Left kidney (tissue), 2 donors: ENCODE measurements around the gene VAV2. TPM values are rescaled to one million over a fixed set of nuclear protein-coding genes. Genes with fewer than 3 reads are reported as not detected.
A peak's percentile ranks its signal among the peaks of the same experiment; 100 is the strongest.

Experiments used
- DNase-seq: peaks from one replicate; pipeline ENCODE4 v3.0.0-alpha.2; 2013
- polyA plus RNA-seq: library from polyadenylated mRNA; unstranded; fragments of 120-200 nt; gene quantifications from one replicate; pipeline ENCODE4 v1.2.1, GENCODE V29; 2013; ENCODE audit not compliant: insufficient read length

The VAV2 gene
- polyA plus RNA-seq, 1 donor, result 35.2 TPM

DNA sequence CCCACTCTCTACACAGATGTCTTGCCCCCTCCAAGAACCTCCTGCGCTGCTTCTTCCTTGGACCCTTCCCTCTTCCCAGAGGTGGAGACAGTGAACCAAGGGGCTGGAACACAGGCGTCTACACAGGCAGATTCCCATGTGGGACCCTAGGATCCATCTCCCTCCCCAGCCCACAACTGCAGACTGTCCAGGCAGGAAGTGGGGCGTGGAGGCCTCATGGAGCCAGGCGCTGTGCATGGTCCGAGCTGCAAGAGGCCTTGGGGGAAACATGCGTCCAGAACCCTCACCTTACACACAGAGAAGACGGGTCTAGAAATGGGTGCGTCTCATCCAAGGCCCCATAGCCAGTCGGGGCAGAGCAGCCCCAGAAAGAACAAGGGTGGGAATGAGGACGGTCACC, 117.5 kb downstream of the VAV2 start:
- DNase-seq, result no peak

DNA sequence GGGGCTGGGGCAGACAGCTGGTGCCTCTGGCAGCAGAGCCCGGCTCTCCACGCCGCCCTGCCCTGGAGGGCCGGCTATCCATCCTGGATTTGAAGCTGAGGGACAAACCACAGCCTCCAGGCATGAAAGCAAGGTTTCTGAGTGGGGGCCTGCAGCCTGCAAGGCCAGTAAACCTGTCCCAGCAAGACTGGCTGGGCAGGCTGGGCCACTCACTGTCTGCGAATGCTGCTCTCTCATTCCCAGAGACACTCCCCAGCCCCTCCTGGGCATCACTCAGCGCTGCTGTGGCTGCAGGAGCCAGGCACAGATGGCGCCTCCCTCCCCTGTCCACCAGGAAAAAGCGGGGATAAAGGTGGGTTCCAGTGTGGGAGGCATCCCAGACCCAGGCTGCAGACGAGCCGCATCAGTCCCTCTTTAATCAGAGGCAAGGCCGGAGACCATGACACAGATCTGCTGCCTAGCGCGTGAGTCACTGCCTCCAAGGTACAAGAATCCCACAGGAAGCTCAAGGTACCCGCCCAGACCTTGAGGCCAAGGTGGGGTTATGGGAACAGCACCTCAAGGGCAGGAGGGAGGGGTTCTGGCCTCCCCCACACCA, 118.0 kb downstream of the VAV2 start:
- DNase-seq, result no peak

DNA sequence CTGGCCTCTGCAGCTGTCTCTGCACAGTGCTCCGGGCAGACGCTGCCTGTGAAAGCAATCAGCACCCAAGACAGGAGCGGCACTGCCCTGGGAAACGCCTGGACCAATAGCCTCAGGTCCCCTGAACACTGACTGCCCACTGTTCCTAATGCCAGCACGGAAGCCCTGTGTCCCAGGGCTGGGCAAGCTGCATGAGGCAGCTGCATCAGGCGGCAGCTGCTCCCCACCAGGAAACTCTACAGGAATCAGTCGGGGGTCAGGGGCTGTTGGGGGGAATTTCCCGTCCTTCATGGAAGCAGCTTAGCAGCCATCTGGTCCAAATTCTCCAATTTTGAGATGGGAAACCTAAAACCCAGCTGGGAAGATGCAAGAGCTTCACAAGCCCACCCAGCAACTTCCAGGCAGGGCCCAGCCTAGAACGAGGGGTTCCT, 118.6 kb downstream of the VAV2 start:
- DNase-seq, result no peak

DNA sequence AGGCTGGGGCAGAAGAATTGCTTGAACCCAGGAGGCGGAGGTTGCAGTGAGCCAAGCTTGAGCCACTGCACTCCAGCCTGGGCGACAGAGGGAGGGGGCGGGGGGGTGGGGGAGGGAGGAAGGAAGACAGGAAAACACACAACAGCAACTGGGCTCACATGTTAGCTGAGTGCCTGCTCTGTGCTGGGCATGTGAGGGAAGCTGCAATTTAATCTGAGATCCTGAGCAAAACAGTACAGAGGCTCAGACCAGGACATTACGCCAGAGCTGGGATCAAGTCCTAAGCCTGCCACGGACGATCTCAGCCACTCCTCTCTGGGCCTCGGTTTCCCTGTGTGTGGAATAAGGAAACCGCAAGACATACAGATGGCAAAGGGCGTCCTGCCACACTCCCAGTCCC, 119.1 kb downstream of the VAV2 start:
- DNase-seq, result no peak

DNA sequence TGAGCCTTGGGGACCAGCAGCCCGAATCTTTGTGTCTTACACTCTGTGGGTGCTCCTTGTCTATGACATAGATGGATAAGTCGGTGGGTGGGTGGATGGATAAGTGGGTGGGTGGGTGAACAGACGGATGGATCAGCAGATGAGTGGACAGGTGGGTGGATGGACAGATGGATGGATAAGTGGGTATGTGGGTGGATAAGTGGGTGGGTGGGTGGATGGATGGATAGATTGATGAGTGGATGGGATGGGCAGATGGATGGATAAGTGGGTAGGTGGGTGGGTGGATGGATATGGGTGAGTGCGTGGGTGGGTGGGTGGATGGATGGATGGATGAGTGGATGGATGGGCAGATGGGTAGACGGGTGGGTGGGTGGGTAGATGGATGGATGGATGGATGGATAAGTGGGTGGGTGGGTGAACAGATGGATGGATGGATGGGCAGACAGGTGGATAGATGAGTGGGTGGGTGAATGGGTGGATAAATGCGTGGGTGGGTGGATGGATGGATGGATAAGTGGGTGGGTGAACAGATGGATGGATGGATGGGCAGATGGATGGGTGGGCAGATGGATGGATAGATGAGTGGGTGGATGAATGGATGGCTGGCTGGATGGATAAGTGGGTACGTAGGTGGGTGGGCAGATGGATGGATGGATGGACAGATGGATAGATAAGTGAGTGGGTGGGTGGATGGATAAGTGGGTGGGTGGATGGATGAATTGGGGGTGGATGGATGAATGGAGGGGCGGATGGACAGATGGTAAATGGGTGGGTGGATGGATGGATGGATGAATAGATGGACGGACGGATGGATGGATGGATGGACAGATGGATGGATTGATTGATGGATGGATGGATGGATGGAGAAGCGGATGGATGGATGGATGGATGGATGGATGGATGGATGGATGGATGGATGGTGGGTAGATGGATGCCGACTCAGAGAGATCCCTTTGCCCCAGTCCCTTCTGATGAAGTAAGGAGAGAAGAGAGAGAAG, 121.2 kb downstream of the VAV2 start:
- no peak for DNase-seq

DNA sequence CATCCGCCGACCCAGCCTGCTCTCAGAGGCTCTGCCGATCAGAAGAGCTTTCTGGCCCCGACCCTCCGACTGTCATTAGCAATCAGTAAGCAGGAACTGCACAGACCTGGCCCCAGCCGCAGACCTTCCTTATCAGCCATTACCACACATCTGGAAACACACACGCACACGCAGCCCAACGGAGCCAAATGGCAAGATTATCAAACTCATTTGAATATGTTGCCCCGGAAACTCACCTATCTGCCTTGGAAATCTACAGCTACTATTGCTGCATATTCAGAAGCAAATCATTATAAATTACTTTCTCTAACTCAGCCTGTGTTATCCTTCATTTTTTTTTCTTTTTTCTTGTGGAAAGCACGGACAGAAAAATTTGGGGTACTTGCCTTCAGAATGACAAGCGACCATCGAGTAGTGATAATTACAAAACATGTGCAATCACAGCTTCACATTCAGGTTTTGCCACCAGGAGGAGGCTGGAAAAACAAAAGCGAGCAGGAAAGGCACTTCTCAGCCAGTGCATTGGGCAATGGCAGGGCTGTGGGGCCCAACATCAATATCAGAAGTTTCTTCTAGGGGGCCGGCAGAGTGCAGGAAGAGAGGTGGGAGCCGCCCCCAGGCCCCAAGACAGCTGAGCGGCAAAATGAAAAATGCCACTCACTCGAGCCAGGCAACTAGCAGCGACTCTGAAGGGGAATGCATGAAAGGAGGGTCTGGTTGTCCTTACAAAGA, 122.3 kb downstream of the VAV2 start:
- DNase-seq, result no peak

DNA sequence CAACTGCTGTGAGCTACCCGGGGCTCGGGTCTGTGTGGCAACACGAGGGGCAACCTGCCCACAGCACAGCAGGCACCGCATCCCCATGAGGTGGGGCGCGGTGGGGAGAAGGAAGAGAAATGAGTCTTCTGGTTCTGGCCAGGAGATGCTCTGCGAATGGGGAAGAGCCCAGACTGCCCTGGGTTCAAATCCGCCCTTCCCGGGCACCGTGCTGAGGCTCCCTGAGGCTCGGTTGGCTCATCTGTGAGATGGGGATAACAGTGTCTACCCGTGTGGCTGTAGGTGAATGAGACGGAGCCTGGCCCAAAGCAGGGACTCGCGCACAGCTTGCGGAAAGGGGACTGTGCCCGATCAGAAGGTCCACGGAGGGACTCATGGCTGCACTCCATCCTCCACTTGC, 123.9 kb downstream of the VAV2 start:
- no peak for DNase-seq

DNA sequence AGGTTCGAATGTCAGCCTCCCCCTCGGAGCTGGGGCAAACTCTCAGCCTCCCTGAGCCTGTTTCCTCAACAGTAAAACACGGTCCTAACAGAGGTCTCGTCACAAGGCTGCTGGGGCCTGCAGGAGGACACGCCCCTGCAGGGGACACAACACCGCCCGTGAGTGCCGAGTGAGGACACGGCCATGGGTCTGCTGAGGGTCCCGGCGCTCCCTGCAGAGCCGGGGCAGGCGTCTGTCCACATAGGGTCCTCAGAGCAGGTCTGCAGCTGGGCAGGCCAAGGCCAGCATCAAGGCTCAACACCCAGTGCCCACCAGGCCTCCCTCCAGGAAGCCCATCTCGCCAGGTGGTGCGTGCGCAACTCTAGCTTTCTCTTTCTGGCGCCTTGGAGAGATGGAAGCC, 125.2 kb downstream of the VAV2 start:
- no peak for DNase-seq

DNA sequence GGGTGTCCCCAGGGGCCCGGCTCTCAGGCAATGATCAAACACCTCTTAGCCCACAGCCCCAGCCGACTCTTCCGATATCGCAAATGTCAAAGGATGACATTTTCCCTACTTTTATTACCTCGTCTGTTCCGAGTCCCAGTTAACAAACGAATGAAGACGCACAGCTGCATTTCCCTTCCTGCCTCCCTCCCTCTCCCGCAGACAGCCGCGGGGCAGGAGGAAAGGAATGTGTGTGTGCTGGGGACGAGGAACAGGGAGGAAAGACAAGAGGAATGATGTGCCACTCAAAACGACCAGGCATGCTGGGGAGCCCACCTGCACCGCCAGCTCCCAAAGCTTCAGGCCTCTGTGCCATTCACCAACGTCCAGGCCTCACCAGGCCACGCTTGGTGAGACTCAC, 128.1 kb downstream of the VAV2 start:
- DNase-seq, result no peak

DNA sequence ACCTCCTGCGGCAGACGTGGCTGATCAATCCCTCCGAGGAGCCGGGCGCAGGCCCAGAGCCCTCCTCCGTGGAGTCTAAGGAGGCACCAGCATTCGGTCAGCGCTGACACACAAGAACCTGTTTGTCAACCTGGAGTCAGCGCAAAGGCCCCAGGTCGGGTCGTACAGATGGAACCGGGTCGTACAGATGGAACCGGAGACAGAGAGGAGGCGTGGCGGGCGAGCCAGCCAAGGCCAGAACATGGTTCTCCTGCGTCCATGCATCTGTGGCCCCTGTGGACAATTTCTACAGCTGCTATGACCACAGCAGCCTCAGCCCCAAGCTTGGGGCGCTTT, 128.9 kb downstream of the VAV2 start:
- no peak for DNase-seq

DNA sequence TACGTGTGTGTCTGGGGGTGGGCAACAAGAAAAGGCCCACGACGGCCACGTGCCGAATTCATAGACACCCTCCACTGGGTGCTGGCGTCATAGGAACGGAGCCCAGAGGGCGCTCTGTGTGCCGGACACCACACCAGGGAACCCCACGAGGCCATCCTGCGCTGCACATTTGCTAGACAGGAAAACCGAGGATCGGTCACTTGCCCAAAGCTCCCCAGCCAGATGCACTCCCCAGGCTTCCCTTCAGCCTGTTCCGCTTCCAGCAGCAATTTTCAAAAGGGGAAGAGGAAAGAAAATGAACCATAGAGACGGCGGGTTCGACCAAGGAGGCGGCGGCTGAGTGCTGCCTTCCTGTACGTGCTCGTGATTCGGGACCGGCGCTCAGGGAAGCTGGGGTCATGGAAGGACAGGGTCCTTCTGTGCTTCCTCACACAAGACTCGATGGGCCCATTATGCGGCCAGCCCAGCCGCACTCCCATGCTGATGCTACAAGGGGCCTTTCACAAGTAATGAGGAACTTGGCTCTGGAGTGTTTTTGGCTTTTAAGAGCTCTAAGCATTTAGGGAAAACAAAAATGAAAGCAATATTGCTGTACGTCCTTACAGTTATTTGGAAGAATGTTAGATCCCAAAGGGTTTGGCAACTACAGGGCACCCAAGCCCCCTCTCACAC, 129.4 kb downstream of the VAV2 start:
- DNase-seq, result no peak

DNA sequence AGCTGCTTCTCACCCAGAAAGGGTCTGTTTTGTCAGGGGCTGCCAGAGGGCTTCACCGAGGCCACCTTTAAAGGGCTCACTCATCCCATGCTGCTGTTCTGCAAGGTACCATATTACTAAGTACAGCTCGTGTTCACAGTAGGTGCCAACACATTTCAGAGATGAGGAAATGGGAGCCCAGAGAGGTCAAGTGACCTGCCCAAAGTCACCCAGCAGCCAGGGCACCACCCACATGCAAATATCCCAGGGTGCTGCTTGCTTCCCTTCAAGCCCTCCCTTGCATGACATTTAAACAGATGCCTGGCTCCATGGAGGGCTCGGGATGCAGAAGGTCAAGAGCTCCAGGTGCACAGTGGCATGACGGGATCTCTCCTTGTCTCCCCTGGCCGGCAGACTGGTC, 130.4 kb downstream of the VAV2 start:
- no peak for DNase-seq

DNA sequence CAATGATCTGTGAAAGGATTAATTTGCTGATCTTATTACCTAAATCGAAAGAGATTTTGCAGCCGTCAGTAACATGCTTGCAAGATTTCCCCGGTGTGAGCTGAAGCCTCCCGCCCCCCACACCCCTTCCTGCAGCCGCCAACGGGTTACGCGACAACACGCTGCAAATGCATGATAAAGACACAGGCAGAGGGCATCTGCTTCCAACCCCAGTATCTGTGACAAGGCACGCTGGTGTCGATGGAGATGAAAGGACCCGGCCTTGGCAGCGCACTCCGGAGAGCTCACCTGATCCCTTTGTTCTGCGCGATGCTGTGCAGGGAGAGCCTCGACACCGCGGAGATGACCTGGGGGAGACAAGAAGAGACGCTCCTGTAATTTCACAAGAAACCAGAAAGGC, 131.0 kb downstream of the VAV2 start:
- no peak for DNase-seq

DNA sequence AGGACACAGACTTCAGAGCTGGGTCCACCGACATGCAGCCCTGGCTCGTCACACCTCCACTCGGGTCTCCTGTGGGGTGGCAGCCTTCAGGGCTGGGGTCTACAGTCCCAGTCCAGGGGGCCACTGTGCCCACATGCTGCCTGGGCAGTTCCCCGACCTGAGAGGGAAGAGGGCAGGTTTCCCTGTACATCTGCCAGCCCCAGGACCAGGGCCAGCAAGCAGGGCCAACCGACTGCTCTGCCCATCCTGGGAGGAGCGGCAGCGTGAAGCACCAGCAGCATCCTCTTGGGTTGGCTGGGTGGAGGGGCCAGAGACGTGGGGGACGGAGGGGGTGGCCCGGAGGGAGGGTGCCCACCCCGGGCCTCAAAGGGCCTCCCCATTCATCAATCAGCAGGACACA, 133.4 kb downstream of the VAV2 start:
- no peak for DNase-seq

DNA sequence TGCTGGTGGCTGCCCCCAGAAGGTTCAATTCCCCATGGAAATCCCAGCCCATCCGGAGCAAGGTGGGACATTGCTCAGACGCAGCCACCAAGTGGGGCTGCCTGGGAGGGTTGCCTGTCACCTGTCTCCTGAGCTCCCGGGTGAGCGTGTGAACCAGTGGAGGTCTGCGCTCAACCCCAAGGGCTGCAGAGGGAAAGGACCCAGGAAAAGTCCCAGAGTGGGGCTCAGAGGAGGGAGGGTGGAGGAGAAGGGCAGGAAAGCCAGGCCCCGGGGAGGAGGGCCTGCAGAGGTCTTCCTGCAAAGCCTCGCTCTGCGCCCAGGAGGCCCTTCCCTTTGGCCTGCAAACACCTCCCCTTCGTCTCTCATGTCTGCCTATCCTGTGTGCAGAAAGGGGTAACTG, 134.5 kb downstream of the VAV2 start:
- DNase-seq, result no peak

DNA sequence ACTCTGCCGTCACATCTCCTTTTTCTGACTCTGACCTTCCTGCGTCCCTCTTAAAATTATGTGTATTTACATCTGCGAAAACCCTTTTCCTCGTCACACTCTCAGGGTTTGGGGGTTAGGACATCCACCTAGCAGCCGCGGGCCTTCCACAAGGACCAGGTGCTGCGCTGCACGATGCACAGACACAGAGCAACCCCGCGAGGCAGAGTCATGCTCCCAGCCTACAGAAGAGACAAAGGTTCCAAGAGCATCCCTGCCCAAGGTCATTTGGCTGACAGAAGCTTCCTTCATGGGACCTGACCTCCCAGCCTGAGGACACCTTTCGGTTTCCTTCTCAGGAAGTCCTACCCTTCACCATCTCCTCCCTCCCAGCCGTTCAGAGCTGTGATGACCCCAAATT, 135.3 kb downstream of the VAV2 start:
- no peak for DNase-seq

DNA sequence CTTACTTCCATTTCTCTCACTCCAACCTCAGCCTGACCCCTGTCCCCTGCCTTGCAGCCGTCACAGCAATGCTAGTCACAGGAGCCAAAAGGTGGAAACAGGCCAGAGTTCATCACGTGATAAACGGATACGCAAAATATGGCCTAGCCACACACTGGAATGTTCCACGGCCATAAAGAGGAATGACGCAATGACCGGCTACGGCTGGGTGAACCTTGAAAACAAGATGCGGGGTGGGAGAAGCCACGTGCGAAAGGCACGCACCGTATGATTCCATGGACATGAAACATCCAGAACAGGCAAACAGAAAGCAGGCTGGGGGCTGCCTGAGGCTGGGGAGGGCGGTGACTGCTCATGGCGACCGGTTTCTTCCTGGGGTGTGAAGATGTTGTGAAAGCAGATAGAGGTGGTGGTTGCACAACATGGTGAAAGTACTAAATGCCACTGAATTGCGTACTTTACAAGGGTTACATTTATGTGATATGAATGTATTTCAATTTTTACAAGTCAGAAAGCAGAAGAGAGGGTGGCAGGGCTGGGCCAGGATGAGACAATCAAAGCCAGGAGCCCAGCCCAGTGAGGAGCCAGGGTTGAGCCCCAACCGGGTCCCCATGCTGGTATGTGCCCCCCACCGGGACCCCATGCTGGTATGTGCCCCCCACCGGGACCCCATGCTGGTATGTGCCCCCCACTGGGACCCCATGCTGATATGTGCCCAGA, 136.2 kb downstream of the VAV2 start:
- DNase-seq, result peak; percentile 77

DNA sequence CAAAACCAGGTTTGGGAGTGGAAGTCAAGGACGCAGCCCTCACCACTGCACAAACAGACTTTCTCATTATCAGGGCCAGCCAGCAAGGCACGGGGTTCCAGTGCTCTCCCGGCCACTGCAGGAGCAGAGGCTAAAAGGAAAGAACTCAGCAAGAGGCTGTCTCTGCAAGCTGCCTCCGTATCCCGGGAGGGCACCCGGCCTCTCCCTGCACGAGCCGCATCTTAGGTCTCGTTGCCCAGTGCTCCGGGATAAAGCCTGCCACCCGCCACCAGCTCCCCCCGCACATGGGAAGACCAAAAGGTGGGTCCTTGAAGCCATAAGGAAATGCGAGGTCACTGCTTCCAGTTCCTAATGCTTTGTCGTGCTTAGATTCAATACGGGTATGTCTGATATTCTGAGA, 136.8 kb downstream of the VAV2 start:
- no peak for DNase-seq

DNA sequence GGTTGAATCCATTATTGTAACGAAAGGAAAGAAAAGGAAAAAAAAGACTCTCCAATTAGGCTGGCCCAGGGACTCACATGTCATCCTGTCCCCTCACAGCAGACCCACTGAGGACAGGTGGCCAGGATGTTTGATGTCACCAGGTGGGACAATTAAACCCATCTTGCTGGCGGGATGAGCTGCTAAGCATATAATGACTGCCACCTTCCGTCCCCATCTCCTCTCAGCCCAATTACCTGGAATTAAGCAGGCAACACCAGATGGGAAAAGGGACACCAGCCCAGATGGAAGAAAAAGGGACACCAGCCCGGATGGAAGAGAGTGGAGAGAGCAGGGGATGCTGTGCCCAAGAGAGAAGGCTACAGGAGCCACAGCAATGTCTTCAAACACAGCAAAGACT, 137.4 kb downstream of the VAV2 start:
- no peak for DNase-seq

DNA sequence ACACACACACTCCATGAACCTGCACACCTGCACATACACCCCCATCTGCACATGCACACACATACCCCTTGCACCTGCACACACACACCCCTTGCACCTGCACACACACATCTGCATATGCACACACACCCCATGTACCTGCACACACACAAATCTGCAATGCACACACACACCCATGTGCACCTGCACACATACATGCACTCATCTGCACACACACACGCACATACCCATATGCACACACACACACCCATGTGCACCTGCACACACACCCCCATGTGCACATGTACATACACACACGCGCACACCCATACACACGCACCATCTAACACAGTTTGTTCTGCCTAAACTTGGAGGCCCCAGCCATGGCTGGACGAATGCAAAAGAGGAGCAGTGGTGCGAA, 138.1 kb downstream of the VAV2 start:
- no peak for DNase-seq

DNA sequence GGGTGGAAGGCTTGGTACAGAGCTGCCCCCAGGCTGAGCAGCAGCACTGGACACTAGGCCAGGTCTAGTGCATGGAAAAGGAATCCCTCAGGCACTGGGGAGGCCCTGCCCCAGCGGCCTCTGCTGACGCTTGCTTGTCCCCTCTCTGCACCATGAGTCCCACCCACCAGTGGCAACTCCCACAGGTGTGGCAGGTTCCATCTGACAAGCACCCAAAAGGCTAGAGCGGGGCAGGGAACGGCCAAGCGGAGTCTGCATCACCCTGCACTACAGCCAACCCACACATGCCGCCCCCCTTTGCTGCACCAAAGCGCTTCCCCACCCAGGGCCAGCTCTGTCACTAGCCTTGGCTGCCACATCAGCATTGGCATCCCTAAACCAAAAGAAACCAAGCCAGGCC, 138.8 kb downstream of the VAV2 start:
- no peak for DNase-seq

DNA sequence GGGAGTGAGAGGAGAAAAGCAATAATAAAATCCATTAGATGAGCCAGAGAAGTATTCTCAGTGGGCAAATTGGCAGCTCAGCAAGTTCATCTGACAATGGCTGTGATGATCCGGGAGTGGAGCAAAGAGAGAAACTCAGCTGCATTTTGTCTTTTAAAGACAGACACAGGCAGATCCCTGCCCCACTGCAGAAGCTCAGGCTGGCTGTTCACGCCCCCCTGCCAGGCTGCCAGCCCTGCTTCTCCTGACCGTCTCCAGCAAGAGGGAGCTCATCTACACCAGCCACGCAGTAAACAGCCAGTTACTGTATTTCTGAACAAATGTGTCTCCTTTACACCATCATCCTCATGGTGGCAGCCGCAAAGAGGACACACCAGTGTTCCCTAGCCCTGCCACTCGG, 139.7 kb downstream of the VAV2 start:
- DNase-seq, result no peak
